Measurements from ENCODE around the gene ZWILCH.

The ZWILCH gene

GRCh38 chr15:66564136-66565041, 59.3 kb downstream of the ZWILCH start:
- no peak for ATAC-seq (ENCODE audit: insufficient read depth, low read depth)
- H3K9ac ChIP-seq (ENCODE audit: low read depth, low read length): no peak overlapping the region
- H3K36me3 ChIP-seq (ENCODE audit: insufficient read depth, low read length): no peaks in the 10 kb centered on the region
- TF ChIP-seq EZH2 (IDR thresholded peaks at IDR 0.05; ENCODE audit: borderline replicate concordance, low read depth, low read length, severe bottlenecking): no peak
- TF ChIP-seq, protein P1, sequence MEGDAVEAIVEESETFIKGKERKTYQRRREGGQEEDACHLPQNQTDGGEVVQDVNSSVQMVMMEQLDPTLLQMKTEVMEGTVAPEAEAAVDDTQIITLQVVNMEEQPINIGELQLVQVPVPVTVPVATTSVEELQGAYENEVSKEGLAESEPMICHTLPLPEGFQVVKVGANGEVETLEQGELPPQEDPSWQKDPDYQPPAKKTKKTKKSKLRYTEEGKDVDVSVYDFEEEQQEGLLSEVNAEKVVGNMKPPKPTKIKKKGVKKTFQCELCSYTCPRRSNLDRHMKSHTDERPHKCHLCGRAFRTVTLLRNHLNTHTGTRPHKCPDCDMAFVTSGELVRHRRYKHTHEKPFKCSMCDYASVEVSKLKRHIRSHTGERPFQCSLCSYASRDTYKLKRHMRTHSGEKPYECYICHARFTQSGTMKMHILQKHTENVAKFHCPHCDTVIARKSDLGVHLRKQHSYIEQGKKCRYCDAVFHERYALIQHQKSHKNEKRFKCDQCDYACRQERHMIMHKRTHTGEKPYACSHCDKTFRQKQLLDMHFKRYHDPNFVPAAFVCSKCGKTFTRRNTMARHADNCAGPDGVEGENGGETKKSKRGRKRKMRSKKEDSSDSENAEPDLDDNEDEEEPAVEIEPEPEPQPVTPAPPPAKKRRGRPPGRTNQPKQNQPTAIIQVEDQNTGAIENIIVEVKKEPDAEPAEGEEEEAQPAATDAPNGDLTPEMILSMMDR (IDR thresholded peaks at IDR 0.05; ENCODE audit: borderline replicate concordance, extremely low read depth, low read length, poor library complexity, severe bottlenecking): no peak
- no peaks in the 10 kb centered on the region for H4K20me1 ChIP-seq (ENCODE audit: insufficient read depth, low read length)
- H3K4me1 ChIP-seq (ENCODE audit: insufficient read depth, low read length): 0 out of 2 replicates have a peak, but pooled peaks cover 3% of the 10 kb centered on the region
- H3K9me3 ChIP-seq (ENCODE audit: insufficient read depth, low read length, severe bottlenecking): no peaks in the 10 kb centered on the region
- DNase-seq: no peak
- H3K27me3 ChIP-seq (ENCODE audit: insufficient read depth, low read length, poor library complexity): no peaks in the 10 kb centered on the region
- no peak overlapping the region for H3K4me3 ChIP-seq (ENCODE audit: low read depth in 1 of 2, low read length in 2 of 2)
- no peak overlapping the region for H3K27ac ChIP-seq (ENCODE audit: low read length)
- H3K79me2 ChIP-seq (ENCODE audit: insufficient read depth, low read length): no peaks in the 10 kb centered on the region
- H3K4me2 ChIP-seq (ENCODE audit: insufficient read depth, low read length): no peak overlapping the region
- H2AFZ ChIP-seq (ENCODE audit: low read depth, low read length): no peak overlapping the region

DNA sequence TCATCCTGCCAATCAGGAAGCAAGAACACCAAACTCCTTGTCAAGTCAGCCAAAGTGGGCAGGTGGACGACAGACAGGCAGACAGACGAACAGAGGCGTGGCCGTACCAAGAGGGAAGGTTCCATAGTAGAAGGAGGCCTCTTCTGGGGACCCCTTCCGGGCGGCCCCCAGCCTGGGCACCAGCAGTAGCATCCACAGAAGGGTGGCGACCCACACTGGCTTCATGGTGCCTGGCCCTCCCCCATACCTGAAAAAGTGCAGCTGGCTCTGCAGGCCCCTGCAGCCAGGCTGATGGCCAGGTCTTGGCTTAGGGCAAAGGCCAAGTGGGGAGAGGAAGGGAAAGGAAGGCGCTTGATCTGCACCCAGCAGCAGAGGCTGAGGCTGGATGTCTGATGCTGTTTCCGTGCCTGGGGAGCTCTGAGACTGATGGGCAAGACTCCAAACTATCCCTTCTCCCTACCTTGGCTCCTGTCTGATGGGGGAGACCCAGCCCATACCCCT, 60.1 kb downstream of the ZWILCH start:
- Histone ChIP-seq H3K4me3 (ENCODE audit: low read depth in 1 of 2, low read length in 2 of 2) (no peak overlapping the region), H3K27me3 (ENCODE audit: insufficient read depth, low read length, poor library complexity) (no peaks in the 10 kb centered on the region), H3K9ac (ENCODE audit: low read depth, low read length) (no peak overlapping the region), H3K4me2 (ENCODE audit: insufficient read depth, low read length) (no peak overlapping the region), H4K20me1 (ENCODE audit: insufficient read depth, low read length) (no peaks in the 10 kb centered on the region), H3K79me2 (ENCODE audit: insufficient read depth, low read length) (no peaks in the 10 kb centered on the region), H3K36me3 (ENCODE audit: insufficient read depth, low read length) (no peaks in the 10 kb centered on the region), H3K9me3 (ENCODE audit: insufficient read depth, low read length, severe bottlenecking) (no peaks in the 10 kb centered on the region), H3K4me1 (ENCODE audit: insufficient read depth, low read length) (0 out of 2 replicates have a peak, but pooled peaks cover 3% of the 10 kb centered on the region), H2AFZ (ENCODE audit: low read depth, low read length) (no peak overlapping the region), H3K27ac (ENCODE audit: low read length) (no peak overlapping the region)
- ATAC-seq (ENCODE audit: insufficient read depth, low read depth): no peak
- DNase-seq: no peak
- TF ChIP-seq EZH2 (IDR thresholded peaks at IDR 0.05; ENCODE audit: borderline replicate concordance, low read depth, low read length, severe bottlenecking): no peak
- TF ChIP-seq, protein P1 (IDR thresholded peaks at IDR 0.05; ENCODE audit: borderline replicate concordance, extremely low read depth, low read length, poor library complexity, severe bottlenecking): no peak

GRCh38 chr15:66565741-66566144, 60.6 kb downstream of the ZWILCH start, which contains the start of gene LCTL:
LCTL (minus strand) TSS chr15:66565998; CDS start chr15:66565365, 633 bp downstream.
- Histone ChIP-seq H4K20me1 (ENCODE audit: insufficient read depth, low read length) (no peaks in the 10 kb centered on the region), H3K4me3 (ENCODE audit: low read depth in 1 of 2, low read length in 2 of 2) (no peak within 1 kb of the TSS), H3K4me1 (ENCODE audit: insufficient read depth, low read length) (0 out of 2 replicates have a peak, but pooled peaks cover 3% of the 10 kb centered on the region), H3K4me2 (ENCODE audit: insufficient read depth, low read length) (no peak within 1 kb of the TSS), H3K9ac (ENCODE audit: low read depth, low read length) (no peak within 1 kb of the TSS), H3K27ac (ENCODE audit: low read length) (no peak within 1 kb of the TSS), H2AFZ (ENCODE audit: low read depth, low read length) (no peak within 1 kb of the TSS), H3K36me3 (ENCODE audit: insufficient read depth, low read length) (no peaks in the 10 kb centered on the region), H3K79me2 (ENCODE audit: insufficient read depth, low read length) (no peaks in the 10 kb centered on the region), H3K9me3 (ENCODE audit: insufficient read depth, low read length, severe bottlenecking) (no peaks in the 10 kb centered on the region), H3K27me3 (ENCODE audit: insufficient read depth, low read length, poor library complexity) (no peaks in the 10 kb centered on the region)
- TF ChIP-seq, protein P1 (IDR thresholded peaks at IDR 0.05; ENCODE audit: borderline replicate concordance, extremely low read depth, low read length, poor library complexity, severe bottlenecking): no peak
- TF ChIP-seq EZH2 (IDR thresholded peaks at IDR 0.05; ENCODE audit: borderline replicate concordance, low read depth, low read length, severe bottlenecking): no peak
- ATAC-seq (ENCODE audit: insufficient read depth, low read depth) (no peak), DNase-seq (no peak)
